ENCODE measurements around the gene DMAC2. TPM values are rescaled to one million over a fixed set of nuclear protein-coding genes. Genes with fewer than 3 reads are reported as not detected.
A peak's percentile ranks its signal among the peaks of the same experiment; 100 is the strongest.

The DMAC2 gene
- total and polyA plus RNA-seq, 8 donors: 8.2 to 50.9 (median 41.7) TPM

- Histone ChIP-seq H3K4me1 (peaks cover 0 to 22% (median 10%) of the 10 kb centered on the region in 4 donors), H3K9me3 (no peaks in the 10 kb centered on the region), H3K36me3 (no peaks in the 10 kb centered on the region), H3K27ac (no peak overlapping the region), H3K4me3 (no peak overlapping the region), H3K27me3 (peaks cover 0 to 6% (median 0%) of the 10 kb centered on the region in 3 donors)
- intact Hi-C loops (cut with DNase I; ENCODE audit: low total_unique reads): no loop called here
- WGBS, 5 donors: 62 to 69% (median 68%) methylated on average over 5 to 6 of the region's 6 CpGs
- DNase-seq: no peak
- no peak for TF ChIP-seq POLR2A (IDR thresholded peaks at IDR 0.05)
- TF ChIP-seq POLR2AphosphoS5 (IDR thresholded peaks at IDR 0.05): no peak
- TF ChIP-seq EP300 (IDR thresholded peaks at IDR 0.05): no peak
- TF ChIP-seq, protein P1, sequence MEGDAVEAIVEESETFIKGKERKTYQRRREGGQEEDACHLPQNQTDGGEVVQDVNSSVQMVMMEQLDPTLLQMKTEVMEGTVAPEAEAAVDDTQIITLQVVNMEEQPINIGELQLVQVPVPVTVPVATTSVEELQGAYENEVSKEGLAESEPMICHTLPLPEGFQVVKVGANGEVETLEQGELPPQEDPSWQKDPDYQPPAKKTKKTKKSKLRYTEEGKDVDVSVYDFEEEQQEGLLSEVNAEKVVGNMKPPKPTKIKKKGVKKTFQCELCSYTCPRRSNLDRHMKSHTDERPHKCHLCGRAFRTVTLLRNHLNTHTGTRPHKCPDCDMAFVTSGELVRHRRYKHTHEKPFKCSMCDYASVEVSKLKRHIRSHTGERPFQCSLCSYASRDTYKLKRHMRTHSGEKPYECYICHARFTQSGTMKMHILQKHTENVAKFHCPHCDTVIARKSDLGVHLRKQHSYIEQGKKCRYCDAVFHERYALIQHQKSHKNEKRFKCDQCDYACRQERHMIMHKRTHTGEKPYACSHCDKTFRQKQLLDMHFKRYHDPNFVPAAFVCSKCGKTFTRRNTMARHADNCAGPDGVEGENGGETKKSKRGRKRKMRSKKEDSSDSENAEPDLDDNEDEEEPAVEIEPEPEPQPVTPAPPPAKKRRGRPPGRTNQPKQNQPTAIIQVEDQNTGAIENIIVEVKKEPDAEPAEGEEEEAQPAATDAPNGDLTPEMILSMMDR (IDR thresholded peaks at IDR 0.05): no peak
Measured at GRCh38 chr19:41452584-41453275, 13.0 kb upstream of the DMAC2 start.

DNA sequence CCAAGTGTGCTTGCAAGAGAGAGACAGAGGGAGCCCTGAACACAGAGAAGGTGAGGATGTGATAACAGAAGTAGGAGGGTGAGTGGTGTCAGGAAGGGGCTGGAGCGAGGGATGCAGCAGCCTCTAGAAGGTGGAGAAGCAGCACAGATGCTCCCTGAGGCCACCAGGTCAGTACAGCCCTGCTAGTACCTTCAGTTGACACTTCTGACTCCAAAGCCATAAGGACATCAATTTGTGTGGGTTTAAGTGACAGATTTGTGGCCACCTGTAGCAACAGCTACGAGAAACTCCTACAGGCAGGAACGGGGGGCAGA is 10.1 kb upstream of the DMAC2 start:
- Histone ChIP-seq H3K4me3 (no peak overlapping the region), H3K4me1 (peaks cover 0 to 10% (median 10%) of the 10 kb centered on the region in 4 donors), H3K9me3 (no peaks in the 10 kb centered on the region), H3K27ac (no peak overlapping the region), H3K27me3 (peaks cover 0 to 31% (median 4%) of the 10 kb centered on the region in 3 donors), H3K36me3 (no peaks in the 10 kb centered on the region)
- WGBS, 5 donors: 65 to 75% (median 70%) methylated on average over 3 of the region's 3 CpGs
- no peak for DNase-seq
- intact Hi-C loops (cut with DNase I; ENCODE audit: low total_unique reads): loop anchor here (5.0 kb wide), 1 partner anchor 117 kb away; no protein-coding TSS in a partner anchor
- TF ChIP-seq POLR2AphosphoS5 (IDR thresholded peaks at IDR 0.05) (no peak), EP300 (IDR thresholded peaks at IDR 0.05) (no peak), POLR2A (IDR thresholded peaks at IDR 0.05) (no peak)
- TF ChIP-seq, protein P1 (IDR thresholded peaks at IDR 0.05): no peak

- Histone ChIP-seq H3K4me1 (peaks cover 0 to 10% (median 10%) of the 10 kb centered on the region in 4 donors), H3K36me3 (no peaks in the 10 kb centered on the region), H3K9me3 (no peaks in the 10 kb centered on the region), H3K27me3 (peaks cover 0 to 33% (median 4%) of the 10 kb centered on the region in 3 donors), H3K4me3 (peak overlapping the region in 3 of 4 donors; percentile 19 to 30 (median 22)), H3K27ac (no peak overlapping the region)
- intact Hi-C loops (cut with DNase I; ENCODE audit: low total_unique reads): loop anchor here (5.0 kb wide), 1 partner anchor 118 kb away; no protein-coding TSS in a partner anchor
- peak in 1 of 3 donors; percentile 57 for TF ChIP-seq POLR2AphosphoS5 (IDR thresholded peaks at IDR 0.05)
- no peak for TF ChIP-seq POLR2A (IDR thresholded peaks at IDR 0.05)
- TF ChIP-seq, protein P1 (IDR thresholded peaks at IDR 0.05): peak in 5 of 7 experiments; percentile 89 to 97 (median 95)
- WGBS, 5 donors: 3 to 8% (median 5%) methylated on average over 21 to 22 of the region's 22 CpGs
- DNase-seq: peak; percentile 77 to 89
Measured at GRCh38 chr19:41449079-41449864, 9.6 kb upstream of the DMAC2 start.

- peak overlapping the region in 1 of 5 donors; percentile 8 for H3K27ac ChIP-seq
- intact Hi-C loops (cut with DNase I; ENCODE audit: low total_unique reads): loop anchor here (5.0 kb wide), 1 partner anchor 119 kb away; no protein-coding TSS in a partner anchor
- H3K9me3 ChIP-seq: no peaks in the 10 kb centered on the region
- TF ChIP-seq, protein P1 (IDR thresholded peaks at IDR 0.05): no peak
- TF ChIP-seq EP300 (IDR thresholded peaks at IDR 0.05): no peak
- no peak for TF ChIP-seq POLR2AphosphoS5 (IDR thresholded peaks at IDR 0.05)
- H3K36me3 ChIP-seq: no peaks in the 10 kb centered on the region
- DNase-seq: no peak
- 59 to 64% (median 59%) methylated on average over 12 of the region's 12 CpGs for WGBS, 5 donors
- no peak overlapping the region for H3K4me3 ChIP-seq
- H3K27me3 ChIP-seq: peaks cover 0 to 46% (median 4%) of the 10 kb centered on the region in 3 donors
- peaks cover 0 to 10% (median 10%) of the 10 kb centered on the region in 4 donors for H3K4me1 ChIP-seq
Measured at GRCh38 chr19:41447732-41448332, 8.1 kb upstream of the DMAC2 start.
